ENCODE data around the gene GFAP. TPM values are rescaled to one million over a fixed set of nuclear protein-coding genes. Genes with fewer than 3 reads are reported as not detected.
A peak's percentile ranks its signal among the peaks of the same experiment; 100 is the strongest.

Gene GFAP
- total and polyA plus RNA-seq, 4 experiments from 2014 or later: 0.16 TPM; not detected in 3

DNA sequence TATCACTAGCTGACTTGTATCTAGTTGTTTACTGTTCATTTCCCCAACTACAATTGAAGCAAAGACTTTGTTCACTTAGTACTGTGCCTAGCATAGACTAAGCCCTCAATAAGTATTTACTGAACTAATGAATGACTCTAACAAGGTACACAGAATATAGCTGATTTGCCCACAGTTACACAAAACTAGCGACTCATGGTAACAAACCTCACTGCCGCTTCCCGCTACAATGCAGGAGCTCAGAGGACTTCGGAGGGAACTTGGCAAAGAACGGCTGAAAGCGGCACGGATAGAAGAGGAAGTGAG lies 16.6 kb downstream of the GFAP start:
- peaks cover 18 to 48% (median 28%) of the 10 kb centered on the region in 4 donors for H3K4me1 Mint-ChIP-seq
- Histone ChIP-seq H3K9me3 (ENCODE audit: control insufficient read depth in 1 of 2, low read length in 2 of 2) (no peaks in the 10 kb centered on the region), H3K36me3 (ENCODE audit: insufficient read depth, low read length) (peaks cover 8% of the 10 kb centered on the region), H3K4me1 (ENCODE audit: insufficient read depth, low read length) (peaks cover 21% of the 10 kb centered on the region), H3K4me3 (ENCODE audit: low read length in 2 of 2) (peak overlapping the region; percentile 71 to 92), H3K27ac (ENCODE audit: low read depth, low read length) (peak overlapping the region; percentile 85), H3K27me3 (ENCODE audit: insufficient read depth, low read length) (no peaks in the 10 kb centered on the region)
- ChIA-PET CTCF (ENCODE audit: partially characterized antibody) (interaction anchor here (0.9 to 1.7 kb wide), 7 partner anchors 20 to 237 kb away, joined by 3 to 5 read pairs (median 4); partner anchors contain the start of gene ACBD4), POLR2A (ENCODE audit: partially characterized antibody) (interaction anchor here (0.9 to 3.4 kb wide), 13 partner anchors 13 to 510 kb away, joined by 3 to 10 read pairs (median 4); partner anchors contain the start of genes ACBD4, DBF4B, DCAKD and FMNL1)
- peaks cover 7 to 24% of the 10 kb centered on the region in 2 donors for H3K36me3 Mint-ChIP-seq
- H3K27me3 Mint-ChIP-seq: no peaks in the 10 kb centered on the region
- peak overlapping the region; percentile 91 to 99 (median 94) for H3K4me3 Mint-ChIP-seq
- H3K27ac Mint-ChIP-seq: peak overlapping the region; percentile 99 to 100 (median 100)
- H3K9me3 Mint-ChIP-seq: peaks cover 0 to 3% (median 0%) of the 10 kb centered on the region in 8 donors
- intact Hi-C loops (cut with micrococcal nuclease): loop anchor here (1.0 kb wide), 6 partner anchors 49 to 209 kb away; partner anchors contain the start of genes C1QL1, CCDC43, DCAKD and KIF18B
- DNase-seq: no peak

DNA sequence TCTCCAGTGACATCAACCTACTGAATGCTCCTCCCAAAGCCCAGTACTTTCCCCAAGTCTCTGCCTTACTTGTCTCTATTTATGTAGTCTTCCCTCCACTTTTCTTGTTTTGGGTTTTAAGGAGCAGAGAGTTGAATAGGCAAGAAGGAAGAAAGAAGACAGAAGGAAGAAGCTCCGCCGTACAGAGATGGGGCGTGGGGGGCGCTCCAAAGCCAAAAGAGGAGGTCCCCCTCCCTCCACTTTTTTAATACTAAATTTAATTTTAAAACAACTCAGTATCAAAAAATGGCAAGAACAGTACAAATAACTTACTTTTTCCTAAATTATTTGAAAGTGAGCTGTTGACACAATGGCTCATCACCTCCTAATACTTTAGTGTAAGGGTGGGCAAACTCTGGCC lies 20.7 kb downstream of the GFAP start:
- Histone ChIP-seq H3K9me3 (ENCODE audit: control insufficient read depth in 1 of 2, low read length in 2 of 2) (no peaks in the 10 kb centered on the region), H3K36me3 (ENCODE audit: insufficient read depth, low read length) (peaks cover 13% of the 10 kb centered on the region), H3K4me1 (ENCODE audit: insufficient read depth, low read length) (peaks cover 15% of the 10 kb centered on the region), H3K27ac (ENCODE audit: low read depth, low read length) (no peak overlapping the region), H3K4me3 (ENCODE audit: low read length in 2 of 2) (no peak overlapping the region), H3K27me3 (ENCODE audit: insufficient read depth, low read length) (no peaks in the 10 kb centered on the region)
- intact Hi-C loops (cut with micrococcal nuclease): no loop called here
- H3K27me3 Mint-ChIP-seq: no peaks in the 10 kb centered on the region
- H3K4me3 Mint-ChIP-seq: no peak overlapping the region
- peak overlapping the region in 2 of 7 donors; percentile 5 to 14 for H3K27ac Mint-ChIP-seq
- ChIA-PET CTCF (ENCODE audit: partially characterized antibody) (interaction anchor here (0.7 to 1.2 kb wide), 4 partner anchors 81 to 493 kb away, joined by 3 to 5 read pairs (median 3); no protein-coding TSS in a partner anchor), POLR2A (ENCODE audit: partially characterized antibody) (interaction anchor here (0.7 kb wide), 1 partner anchor 406 kb away, joined by 3 read pairs; no protein-coding TSS in a partner anchor)
- peaks cover 27 to 48% (median 31%) of the 10 kb centered on the region in 4 donors for H3K4me1 Mint-ChIP-seq
- peaks cover 0 to 3% (median 0%) of the 10 kb centered on the region in 8 donors for H3K9me3 Mint-ChIP-seq
- peaks cover 11 to 43% of the 10 kb centered on the region in 2 donors for H3K36me3 Mint-ChIP-seq
- DNase-seq: no peak

DNA sequence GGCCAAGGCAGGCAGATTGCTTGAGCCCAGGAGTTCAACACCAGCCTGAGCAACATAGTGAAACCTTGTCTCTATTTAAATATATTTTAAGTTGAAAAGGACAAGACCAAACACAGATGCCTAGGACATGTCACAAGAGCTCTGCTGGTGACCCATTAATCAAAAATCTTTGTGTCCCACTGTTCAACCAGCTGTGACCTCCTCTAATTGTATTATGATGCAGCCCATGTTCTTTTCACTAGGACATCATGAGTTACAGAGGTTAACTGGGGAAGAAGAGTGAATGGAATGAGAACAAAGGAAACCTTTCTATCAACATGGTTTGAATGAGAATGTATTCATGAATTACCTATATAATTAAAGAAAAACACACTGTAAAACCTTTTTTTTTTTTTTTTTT lies 23.1 kb downstream of the GFAP start:
- ChIA-PET CTCF (ENCODE audit: partially characterized antibody) (interaction anchor here (0.6 to 1.3 kb wide), 3 partner anchors 14 to 243 kb away, joined by 3 to 4 read pairs (median 4); partner anchors contain the start of gene ACBD4), POLR2A (ENCODE audit: partially characterized antibody) (no interaction called here)
- peaks cover 13% of the 10 kb centered on the region for H3K36me3 ChIP-seq (ENCODE audit: insufficient read depth, low read length)
- Mint-ChIP-seq H3K4me1 (peaks cover 16 to 33% (median 21%) of the 10 kb centered on the region in 4 donors), H3K9me3 (no peaks in the 10 kb centered on the region), H3K36me3 (peaks cover 11 to 34% of the 10 kb centered on the region in 2 donors), H3K27ac (no peak overlapping the region), H3K27me3 (no peaks in the 10 kb centered on the region), H3K4me3 (no peak overlapping the region)
- no peak for DNase-seq
- H3K9me3 ChIP-seq (ENCODE audit: control insufficient read depth in 1 of 2, low read length in 2 of 2): no peaks in the 10 kb centered on the region
- peaks cover 22% of the 10 kb centered on the region for H3K4me1 ChIP-seq (ENCODE audit: insufficient read depth, low read length)
- intact Hi-C loops (cut with micrococcal nuclease): no loop called here
- no peak overlapping the region for H3K4me3 ChIP-seq (ENCODE audit: low read length in 2 of 2)
- no peaks in the 10 kb centered on the region for H3K27me3 ChIP-seq (ENCODE audit: insufficient read depth, low read length)
- no peak overlapping the region for H3K27ac ChIP-seq (ENCODE audit: low read depth, low read length)

DNA sequence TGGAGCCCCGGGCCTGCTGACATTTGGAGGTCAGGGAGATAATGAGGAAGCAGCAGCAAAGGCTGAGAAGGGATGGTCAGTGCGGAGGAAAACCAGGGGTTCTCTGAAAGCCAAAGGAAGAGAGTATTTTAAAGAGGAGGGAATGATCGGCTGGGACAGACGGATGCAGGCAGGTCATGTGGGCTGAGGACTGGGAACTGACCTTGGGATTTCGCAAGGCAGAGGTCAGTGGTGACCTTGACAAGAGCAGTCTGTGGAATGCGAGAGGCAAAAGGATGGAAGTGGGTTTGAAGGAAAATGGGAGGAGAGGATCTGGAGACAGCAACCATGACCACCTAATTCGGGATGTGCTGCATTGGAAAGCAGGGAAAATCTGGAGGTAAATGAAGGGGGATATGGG lies 26.3 kb downstream of the GFAP start:
- no peak overlapping the region for H3K4me3 Mint-ChIP-seq

DNA sequence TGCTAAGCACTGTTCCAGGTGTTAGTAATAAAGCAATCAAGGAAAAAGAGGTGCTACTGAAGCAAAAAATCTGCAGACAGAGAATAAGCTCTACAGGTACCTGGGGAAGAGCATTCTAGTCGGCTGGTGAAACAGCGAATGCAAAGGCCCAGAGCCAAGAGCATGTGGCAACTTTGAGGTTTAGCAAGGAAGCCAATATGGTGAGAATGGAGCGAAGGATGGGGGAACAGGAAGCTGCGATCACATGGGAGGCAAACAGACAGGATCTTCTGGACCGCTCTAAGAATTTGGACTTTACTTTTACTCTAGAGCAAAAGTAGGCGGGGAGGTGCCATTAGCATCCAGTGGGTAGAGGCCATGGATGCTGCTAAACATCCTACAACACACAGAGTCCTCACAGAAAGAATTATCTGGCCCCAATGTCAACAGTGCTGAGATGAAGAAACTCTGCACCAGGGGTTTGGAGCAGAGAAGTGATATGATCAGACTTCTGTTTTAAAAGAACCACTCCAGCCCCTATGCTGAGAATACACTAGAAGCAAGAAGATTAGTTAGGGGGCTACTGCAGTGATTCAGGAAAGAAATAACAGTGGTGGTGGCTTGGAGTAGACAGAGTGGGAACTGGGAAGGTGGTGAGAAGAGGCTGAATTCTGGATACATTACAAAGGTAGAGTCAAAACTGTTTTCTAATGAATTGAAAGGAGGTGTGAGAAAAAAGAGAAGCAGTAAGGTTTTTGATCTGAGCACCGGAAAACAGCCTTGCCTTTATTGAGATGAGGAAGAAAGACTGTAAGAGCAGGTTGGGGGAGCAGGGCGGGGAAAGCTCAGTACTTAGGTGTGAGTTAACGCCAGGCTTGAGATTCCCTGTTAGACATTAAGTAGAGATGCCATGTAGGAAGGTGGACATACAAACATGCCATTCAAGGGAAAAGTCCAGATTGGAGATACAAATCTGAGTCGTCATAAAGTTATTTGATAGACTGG lies 27.0 kb downstream of the GFAP start:
- Mint-ChIP-seq H3K36me3 (peaks cover 23 to 48% of the 10 kb centered on the region in 2 donors), H3K27ac (no peak overlapping the region), H3K4me3 (no peak overlapping the region), H3K27me3 (no peaks in the 10 kb centered on the region), H3K4me1 (peaks cover 8 to 15% (median 11%) of the 10 kb centered on the region in 4 donors), H3K9me3 (no peaks in the 10 kb centered on the region)
- intact Hi-C loops (cut with micrococcal nuclease): no loop called here
- peak in 1 of 5 donors; percentile 9 for DNase-seq
- Histone ChIP-seq H3K36me3 (ENCODE audit: insufficient read depth, low read length) (peaks cover 40% of the 10 kb centered on the region), H3K4me3 (ENCODE audit: low read length in 2 of 2) (no peak overlapping the region), H3K9me3 (ENCODE audit: control insufficient read depth in 1 of 2, low read length in 2 of 2) (no peaks in the 10 kb centered on the region), H3K27ac (ENCODE audit: low read depth, low read length) (peak overlapping the region; percentile 16), H3K4me1 (ENCODE audit: insufficient read depth, low read length) (peaks cover 28% of the 10 kb centered on the region), H3K27me3 (ENCODE audit: insufficient read depth, low read length) (no peaks in the 10 kb centered on the region)
- CTCF ChIA-PET (ENCODE audit: partially characterized antibody): no interaction called here
- POLR2A ChIA-PET (ENCODE audit: partially characterized antibody): no interaction called here

More for the DNA sequence above, 26.3 kb downstream of the GFAP start:
- Mint-ChIP-seq H3K27ac (no peak overlapping the region), H3K36me3 (peaks cover 20 to 45% of the 10 kb centered on the region in 2 donors), H3K27me3 (no peaks in the 10 kb centered on the region), H3K4me1 (peaks cover 11 to 15% (median 12%) of the 10 kb centered on the region in 4 donors), H3K9me3 (no peaks in the 10 kb centered on the region)
- peaks cover 34% of the 10 kb centered on the region for H3K36me3 ChIP-seq (ENCODE audit: insufficient read depth, low read length)
- no peaks in the 10 kb centered on the region for H3K9me3 ChIP-seq (ENCODE audit: control insufficient read depth in 1 of 2, low read length in 2 of 2)
- CTCF ChIA-PET (ENCODE audit: partially characterized antibody): interaction anchor here (0.7 to 1.8 kb wide), 2 partner anchors 8 to 132 kb away, joined by 3 to 5 read pairs; no protein-coding TSS in a partner anchor
- H3K4me3 ChIP-seq (ENCODE audit: low read length in 2 of 2): no peak overlapping the region
- POLR2A ChIA-PET (ENCODE audit: partially characterized antibody): no interaction called here
- intact Hi-C loops (cut with micrococcal nuclease): no loop called here
- H3K27ac ChIP-seq (ENCODE audit: low read depth, low read length): peak overlapping the region; percentile 16
- H3K27me3 ChIP-seq (ENCODE audit: insufficient read depth, low read length): no peaks in the 10 kb centered on the region
- H3K4me1 ChIP-seq (ENCODE audit: insufficient read depth, low read length): peaks cover 28% of the 10 kb centered on the region
- DNase-seq: no peak

DNA sequence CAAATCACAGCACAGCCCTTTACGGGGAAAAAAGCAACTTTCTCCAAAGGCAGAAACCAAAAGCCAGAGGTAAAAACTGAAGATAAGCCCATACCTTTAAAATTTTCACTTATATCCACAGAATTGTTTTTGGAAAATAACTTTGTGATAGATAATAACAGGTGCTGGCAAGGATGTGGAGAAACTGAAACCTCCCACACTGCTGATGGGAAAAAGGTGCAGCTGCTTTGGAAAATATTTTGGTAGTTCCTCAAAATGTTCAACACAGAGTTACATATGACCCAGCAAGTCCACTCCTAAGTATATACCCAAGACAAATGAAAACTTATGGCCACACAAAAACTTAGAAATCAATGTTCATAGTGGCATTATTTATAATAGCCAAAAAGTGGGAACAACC lies 28.3 kb downstream of the GFAP start:
- Histone ChIP-seq H3K27me3 (ENCODE audit: insufficient read depth, low read length) (no peaks in the 10 kb centered on the region), H3K36me3 (ENCODE audit: insufficient read depth, low read length) (peaks cover 52% of the 10 kb centered on the region), H3K27ac (ENCODE audit: low read depth, low read length) (peak overlapping the region; percentile 1), H3K4me3 (ENCODE audit: low read length in 2 of 2) (no peak overlapping the region), H3K9me3 (ENCODE audit: control insufficient read depth in 1 of 2, low read length in 2 of 2) (no peaks in the 10 kb centered on the region), H3K4me1 (ENCODE audit: insufficient read depth, low read length) (peaks cover 28% of the 10 kb centered on the region)
- no peak for DNase-seq
- H3K9me3 Mint-ChIP-seq: no peaks in the 10 kb centered on the region
- intact Hi-C loops (cut with micrococcal nuclease): no loop called here
- H3K4me3 Mint-ChIP-seq: peak overlapping the region in 1 of 8 donors; percentile 45
- no peaks in the 10 kb centered on the region for H3K27me3 Mint-ChIP-seq
- peaks cover 32 to 53% of the 10 kb centered on the region in 2 donors for H3K36me3 Mint-ChIP-seq
- H3K27ac Mint-ChIP-seq: peak overlapping the region in 2 of 7 donors; percentile 8 to 53
- ChIA-PET CTCF (ENCODE audit: partially characterized antibody) (no interaction called here), POLR2A (ENCODE audit: partially characterized antibody) (no interaction called here)
- H3K4me1 Mint-ChIP-seq: peaks cover 6 to 15% (median 10%) of the 10 kb centered on the region in 4 donors

DNA sequence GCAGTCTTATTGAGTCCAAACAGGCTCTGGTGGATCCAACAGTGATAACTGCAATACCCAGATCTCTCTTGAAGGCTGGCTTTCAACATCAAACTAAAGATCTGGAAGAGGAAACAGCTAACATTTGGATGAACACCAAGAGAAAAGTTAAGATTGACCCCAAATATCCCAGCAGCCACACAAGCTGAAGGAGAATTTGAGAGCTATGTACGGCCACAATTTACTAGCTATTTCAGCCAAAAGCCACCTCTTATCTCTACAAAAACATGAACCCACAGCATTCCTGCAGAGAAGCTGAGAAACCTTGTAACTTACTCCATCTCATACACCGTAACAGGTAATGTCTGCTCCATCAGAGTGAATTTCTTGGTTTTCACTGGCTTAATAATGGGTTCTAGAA lies 30.4 kb downstream of the GFAP start:
- no peak overlapping the region for H3K4me3 Mint-ChIP-seq

More for the DNA sequence above, 30.4 kb downstream of the GFAP start:
- no peaks in the 10 kb centered on the region for H3K27me3 Mint-ChIP-seq
- peaks cover 0 to 8% (median 2%) of the 10 kb centered on the region in 4 donors for H3K4me1 Mint-ChIP-seq
- Histone ChIP-seq H3K9me3 (ENCODE audit: control insufficient read depth in 1 of 2, low read length in 2 of 2) (no peaks in the 10 kb centered on the region), H3K36me3 (ENCODE audit: insufficient read depth, low read length) (peaks cover 66% of the 10 kb centered on the region), H3K4me1 (ENCODE audit: insufficient read depth, low read length) (peaks cover 28% of the 10 kb centered on the region), H3K27ac (ENCODE audit: low read depth, low read length) (no peak overlapping the region), H3K27me3 (ENCODE audit: insufficient read depth, low read length) (no peaks in the 10 kb centered on the region), H3K4me3 (ENCODE audit: low read length in 2 of 2) (no peak overlapping the region)
- ChIA-PET CTCF (ENCODE audit: partially characterized antibody) (interaction anchor here (0.9 to 2.2 kb wide), 3 partner anchors 8 to 109 kb away, joined by 3 to 7 read pairs (median 6); no protein-coding TSS in a partner anchor), POLR2A (ENCODE audit: partially characterized antibody) (interaction anchor here (0.6 to 1.2 kb wide), 3 partner anchors 14 to 24 kb away, joined by 3 to 4 read pairs (median 4); partner anchors contain the start of gene EFTUD2)
- peaks cover 44 to 60% of the 10 kb centered on the region in 2 donors for H3K36me3 Mint-ChIP-seq
- DNase-seq: no peak
- intact Hi-C loops (cut with micrococcal nuclease): no loop called here
- no peaks in the 10 kb centered on the region for H3K9me3 Mint-ChIP-seq
- H3K27ac Mint-ChIP-seq: no peak overlapping the region
